RWPE1 (cell line): Measurements from ENCODE around the gene LAMC3.

ENCODE experiments used
- CTCF ChIA-PET: fragments of 350-600 bp; sonication (Branson Sonifier 250); formaldehyde crosslinking; extraction: SDS; loops from one replicate; lab custom pipeline; 2021; lab: Yijun Ruan, JAX
- POLR2A ChIA-PET: fragments of 400-600 bp; formaldehyde crosslinking; extraction: SDS; loops from one replicate; lab custom pipeline; 2020; ENCODE audit warnings: antibody characterized with exemption; ENCODE audit not compliant: low non-redundant PET; lab: Yijun Ruan, JAX
- DNase-seq: peaks from one replicate; pipeline ENCODE4 v3.0.0; 2012; ENCODE audit warnings: low spot score
- H3K27ac ChIP-seq: fragments of 450-650 bp; 2 replicates; pipeline ENCODE4 v1.5.1; 2017
- TF ChIP-seq, protein P1 (sequence below): fragments of 450-650 bp; conservative IDR thresholded peaks from 2 replicates; pipeline ENCODE4 v1.5.1; 2017; ENCODE audit warnings: low read depth, mild to moderate bottlenecking

Gene LAMC3

DNA sequence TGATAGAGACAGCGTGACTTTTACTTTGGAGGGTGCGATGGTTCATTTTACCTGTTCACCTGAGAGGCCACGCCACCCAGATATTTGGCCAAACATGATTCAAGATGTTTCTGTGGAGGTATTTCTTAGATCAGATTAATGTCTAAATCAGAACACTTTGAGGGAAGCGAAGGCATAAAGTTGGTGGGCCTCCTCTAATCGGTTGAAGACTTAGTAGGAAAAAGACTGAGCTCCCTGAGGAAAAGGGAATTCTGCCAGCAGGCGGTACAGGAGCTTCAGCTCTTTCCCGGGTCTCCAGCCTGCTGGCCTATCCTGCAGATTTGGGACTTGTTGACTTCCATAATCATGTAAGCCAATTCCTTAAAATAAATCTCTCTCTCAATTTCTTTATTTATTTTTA lies 7.0 kb upstream of the LAMC3 start:
- TF ChIP-seq, protein P1, sequence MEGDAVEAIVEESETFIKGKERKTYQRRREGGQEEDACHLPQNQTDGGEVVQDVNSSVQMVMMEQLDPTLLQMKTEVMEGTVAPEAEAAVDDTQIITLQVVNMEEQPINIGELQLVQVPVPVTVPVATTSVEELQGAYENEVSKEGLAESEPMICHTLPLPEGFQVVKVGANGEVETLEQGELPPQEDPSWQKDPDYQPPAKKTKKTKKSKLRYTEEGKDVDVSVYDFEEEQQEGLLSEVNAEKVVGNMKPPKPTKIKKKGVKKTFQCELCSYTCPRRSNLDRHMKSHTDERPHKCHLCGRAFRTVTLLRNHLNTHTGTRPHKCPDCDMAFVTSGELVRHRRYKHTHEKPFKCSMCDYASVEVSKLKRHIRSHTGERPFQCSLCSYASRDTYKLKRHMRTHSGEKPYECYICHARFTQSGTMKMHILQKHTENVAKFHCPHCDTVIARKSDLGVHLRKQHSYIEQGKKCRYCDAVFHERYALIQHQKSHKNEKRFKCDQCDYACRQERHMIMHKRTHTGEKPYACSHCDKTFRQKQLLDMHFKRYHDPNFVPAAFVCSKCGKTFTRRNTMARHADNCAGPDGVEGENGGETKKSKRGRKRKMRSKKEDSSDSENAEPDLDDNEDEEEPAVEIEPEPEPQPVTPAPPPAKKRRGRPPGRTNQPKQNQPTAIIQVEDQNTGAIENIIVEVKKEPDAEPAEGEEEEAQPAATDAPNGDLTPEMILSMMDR, result no peak
- ChIA-PET POLR2A (no interaction called here), CTCF (interaction anchor here (0.9 to 1.4 kb wide), 2 partner anchors 132 to 135 kb away, joined by 3 to 4 read pairs; no protein-coding TSS in a partner anchor)
- no peak overlapping the region for H3K27ac ChIP-seq
- DNase-seq, result no peak

- no peak for DNase-seq
- TF ChIP-seq, protein P1, result no peak
- POLR2A ChIA-PET, result no interaction called here
- CTCF ChIA-PET, result interaction anchor here (0.6 to 1.6 kb wide), 3 partner anchors 8 to 325 kb away, joined by 3 to 8 read pairs (median 5); no protein-coding TSS in a partner anchor
- no peak overlapping the region for H3K27ac ChIP-seq
Observed at GRCh38 chr9:131006601-131007000, 2.4 kb upstream of the LAMC3 start.

DNA sequence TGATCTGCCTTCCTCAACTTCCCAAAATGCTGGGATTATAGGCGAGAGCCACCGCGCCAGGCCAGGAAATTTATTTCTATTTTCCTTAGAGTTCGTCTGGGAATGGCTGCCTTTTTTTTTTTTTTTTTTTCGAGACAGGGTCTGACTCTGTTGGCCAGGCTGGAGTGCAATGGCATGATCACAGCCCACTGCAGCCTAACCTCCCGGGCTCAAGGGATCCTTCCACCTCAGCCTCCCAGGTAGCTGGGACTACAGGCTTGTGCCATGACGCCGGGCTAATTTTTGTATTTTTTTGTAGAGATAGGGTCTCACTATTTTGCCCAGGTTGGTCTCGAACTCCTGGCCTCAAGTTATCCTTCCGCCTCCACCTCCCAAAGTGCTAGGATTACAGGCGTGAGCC lies 888 bp upstream of the LAMC3 start:
- ChIA-PET POLR2A (no interaction called here), CTCF (interaction anchor here (0.5 to 1.2 kb wide), 4 partner anchors 7 to 138 kb away, joined by 3 to 7 read pairs (median 6); no protein-coding TSS in a partner anchor)
- TF ChIP-seq, protein P1, result no peak
- DNase-seq, result no peak
- no peak overlapping the region for H3K27ac ChIP-seq

DNA sequence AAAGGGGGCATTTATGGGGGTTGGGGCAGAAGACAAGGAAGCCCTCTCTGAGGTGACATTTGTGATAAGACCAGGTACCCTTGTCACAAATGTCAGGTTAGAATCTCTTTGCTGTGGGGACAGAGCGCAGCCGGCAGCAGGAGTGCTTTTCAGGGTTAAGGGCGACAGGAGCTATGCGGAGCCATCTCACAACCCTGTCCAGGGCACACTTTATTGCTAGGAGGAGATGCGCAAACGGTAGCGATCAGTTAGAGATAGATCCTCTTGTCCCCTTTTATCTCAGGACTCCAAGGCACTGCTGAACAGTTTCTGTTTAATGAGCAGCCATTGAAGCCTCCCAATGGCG lies 438 bp upstream of the LAMC3 start:
- TF ChIP-seq, protein P1, result no peak
- POLR2A ChIA-PET, result no interaction called here
- H3K27ac ChIP-seq, result no peak overlapping the region
- CTCF ChIA-PET, result interaction anchor here (0.5 to 1.0 kb wide), 2 partner anchors 8 to 33 kb away, joined by 3 to 7 read pairs; no protein-coding TSS in a partner anchor
- DNase-seq, result no peak

DNA sequence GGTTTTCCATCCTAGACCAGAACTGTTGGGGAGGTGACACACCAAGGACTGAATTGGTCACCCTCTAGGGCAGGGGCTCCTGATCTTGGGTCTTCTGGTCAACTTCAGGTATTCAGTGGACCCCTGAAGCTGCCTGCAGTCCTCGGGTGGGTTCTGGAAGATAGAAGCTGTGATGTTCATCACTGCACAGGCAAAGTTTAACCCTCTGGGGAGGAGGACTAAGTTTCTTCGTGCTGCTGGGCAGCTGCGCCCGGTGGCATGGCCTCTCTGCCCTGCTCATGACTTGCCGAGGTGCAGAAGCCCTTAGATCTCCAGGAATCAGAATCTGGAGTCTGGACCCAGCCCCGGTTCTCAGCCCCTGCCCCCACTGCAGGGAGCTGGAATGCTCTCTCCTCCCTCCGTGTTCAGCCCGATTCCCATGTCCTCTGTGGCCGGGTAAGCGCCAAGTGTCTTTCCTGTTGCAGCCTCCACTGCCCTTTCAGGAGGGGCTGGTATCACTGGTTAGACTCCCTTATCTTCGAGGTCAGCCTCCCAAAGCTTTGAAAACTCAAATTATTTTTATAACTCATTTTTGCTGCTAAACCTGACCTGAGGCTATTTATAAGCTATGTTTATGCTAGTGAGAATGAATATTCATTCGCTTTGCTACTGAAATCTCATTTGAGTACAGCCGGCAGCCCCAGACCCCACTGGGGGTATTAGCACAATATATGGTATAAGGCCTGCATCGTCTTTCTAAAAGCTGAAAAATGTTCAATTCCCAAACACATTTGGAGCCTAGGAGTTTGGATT lies 1.7 kb downstream of the LAMC3 start:
- DNase-seq, result no peak
- TF ChIP-seq, protein P1, result no peak
- ChIA-PET POLR2A (no interaction called here), CTCF (interaction anchor here (2.1 kb wide), 2 partner anchors 12 to 36 kb away, joined by 8 to 14 read pairs; no protein-coding TSS in a partner anchor)
- H3K27ac ChIP-seq, result no peak overlapping the region

GRCh38 chr9:131011274-131012022 lies 2.5 kb downstream of the LAMC3 start:
- ChIA-PET CTCF (interaction anchor here (0.6 to 2.1 kb wide), 3 partner anchors 13 to 103 kb away, joined by 6 to 14 read pairs (median 8); no protein-coding TSS in a partner anchor), POLR2A (no interaction called here)
- TF ChIP-seq, protein P1, result no peak
- no peak overlapping the region for H3K27ac ChIP-seq
- no peak for DNase-seq
